Heart right ventricle (tissue), 16 donors: ENCODE data around the gene SLC6A7. TPM values are rescaled to one million over a fixed set of nuclear protein-coding genes. Genes with fewer than 3 reads are reported as not detected.
A peak's percentile ranks its signal among the peaks of the same experiment; 100 is the strongest.

ENCODE experiments used
- ATAC-seq, 8 donors: fragments of 200-7000 bp; cut with Tn5 transposase; one replicate each; pipeline ENCODE4 v1.9.1; 2020; ENCODE audit warnings: mild to moderate bottlenecking in 8 of 8, moderate library complexity in 8 of 8, moderate number of reproducible peaks in 1 of 8
- DNase-seq, 2 donors: peaks; one replicate each; pipeline ENCODE4 v3.0.0-alpha.2; 2020
- H3K27ac ChIP-seq, 10 donors: fragments of 200-600 bp; sonication (generic) in 2 of 10; one replicate each; pipeline versions ENCODE4 v1.5.0 to v1.8.0; 2020 to 2022; ENCODE audit warnings: mild to moderate bottlenecking in 3 of 10
- H3K27me3 ChIP-seq, 7 donors: fragments of 200-600 bp; one replicate each; pipeline ENCODE4 v1.8.0; 2021 to 2022; ENCODE audit warnings: mild to moderate bottlenecking in 2 of 7
- H3K36me3 ChIP-seq, 9 donors: fragments of 200-600 bp; sonication (generic) in 1 of 9; one replicate each; pipeline versions ENCODE4 v1.5.0 to v1.8.0; 2020 to 2022; ENCODE audit warnings: mild to moderate bottlenecking in 2 of 9
- H3K4me1 ChIP-seq, 9 donors: fragments of 200-600 bp; sonication (generic) in 1 of 9; one replicate each; pipeline versions ENCODE4 v1.5.0 to v1.8.0; 2020 to 2022; ENCODE audit warnings: mild to moderate bottlenecking in 4 of 9
- H3K4me3 ChIP-seq, 10 donors: fragments of 200-600 bp; sonication (generic) in 2 of 10; one replicate each; pipeline versions ENCODE4 v1.5.0 to v1.8.0; 2020 to 2022; ENCODE audit warnings: mild to moderate bottlenecking in 7 of 10, moderate library complexity in 2 of 10
- H3K9me3 ChIP-seq, 11 donors: fragments of 200-600 bp in 10 of 11; sonication (generic) in 2 of 11; one replicate each; pipeline versions ENCODE4 v1.5.0 to v1.8.0; 2013 to 2022; ENCODE audit warnings: mild to moderate bottlenecking in 2 of 11, control low read depth in 1 of 11, moderate library complexity in 1 of 11
- WGBS, 2 donors: extraction: QIAGEN DNeasy Blood & Tissue Kit; methylation state at CpG; one replicate each; pipeline ENCODE4 v1.1.7; 2013; ENCODE audit warnings: inconsistent platforms in 1 of 2; 5-methylcytosine and 5-hydroxymethylcytosine counted together
- intact Hi-C, 10 donors: fragments of 100-400 bp; cut with DNase I; formaldehyde crosslinking; loops; one replicate each; pipeline versions ENCODE4 v1.11.1 to v1.14.2; 2022
- polyA plus RNA-seq, 2 donors: library from polyadenylated mRNA; stranded (reverse); fragments of 200-250 nt; gene quantifications; one replicate each; pipeline ENCODE4 v1.2.3, GENCODE V29; 2013
- total RNA-seq, 10 donors: library from RNA; stranded (reverse); fragmentation: NEBNext Ultra II Directional in 3 of 10; extraction: Animal tissue kit (Norgen Biotek cat#: 25700) in 3 of 10; gene quantifications; one replicate each; pipeline versions ENCODE4 v1.2.1 to v1.2.4, GENCODE V29; 2021 to 2023
- TF ChIP-seq, protein P1 (sequence below), 9 donors: fragments of 200-600 bp; sonication (generic) in 2 of 9; IDR thresholded peaks; one replicate each; pipeline versions ENCODE4 v1.5.0 to v1.8.0; 2021 to 2022; ENCODE audit warnings: antibody characterized with exemption in 9 of 9, mild to moderate bottlenecking in 5 of 9, moderate library complexity in 1 of 9
- donor health status: Arrhythmogenic right ventricular cardiomyopathy.
- donor health status: ischemic (EF 13 %, LVEDD 7.1; RV severe dilation, severe dysfunction).
- donor health status: healthy with polysubstance abuse.
- donor health status: DM: no; HTN: yes; CAD: no.
- donor health status: DM: no; HTN: no; CAD: no.
- donor health status: ischemic (EF 25% LVEDD 6.9; RV normal size, moderate dysfunction).
- donor health status: ischemic (EF 25% LVEDD 5.7; RV mildly dilated, moderate dysfunction).
- donor health status: healthy.
- donor health status: DM: yes; HTN: yes; CAD: no.
- donor health status: Ischemic cardiomyopathy.
- donor health status: ischemic (EF 35%, LVEDD 5.7; RV mildly dilated, moderate dysfunction).
- donor health status: nonischemic (EF 11% LVEDD 7.7; RV severe dilation, severe dysfunction).
- donor health status: DM: yes; HTN: yes; CAD: no.
- donor health status: PGD.
- donor health status: ischemic (EF 29% LVEDD 5.4; RV normal size, mild dysfunction).
- donor health status: nonischemic (EF 23%, LVEDD 6.1; RV moderate dilation, normal function).

Gene SLC6A7
- total and polyA plus RNA-seq, 12 donors: not detected

DNA sequence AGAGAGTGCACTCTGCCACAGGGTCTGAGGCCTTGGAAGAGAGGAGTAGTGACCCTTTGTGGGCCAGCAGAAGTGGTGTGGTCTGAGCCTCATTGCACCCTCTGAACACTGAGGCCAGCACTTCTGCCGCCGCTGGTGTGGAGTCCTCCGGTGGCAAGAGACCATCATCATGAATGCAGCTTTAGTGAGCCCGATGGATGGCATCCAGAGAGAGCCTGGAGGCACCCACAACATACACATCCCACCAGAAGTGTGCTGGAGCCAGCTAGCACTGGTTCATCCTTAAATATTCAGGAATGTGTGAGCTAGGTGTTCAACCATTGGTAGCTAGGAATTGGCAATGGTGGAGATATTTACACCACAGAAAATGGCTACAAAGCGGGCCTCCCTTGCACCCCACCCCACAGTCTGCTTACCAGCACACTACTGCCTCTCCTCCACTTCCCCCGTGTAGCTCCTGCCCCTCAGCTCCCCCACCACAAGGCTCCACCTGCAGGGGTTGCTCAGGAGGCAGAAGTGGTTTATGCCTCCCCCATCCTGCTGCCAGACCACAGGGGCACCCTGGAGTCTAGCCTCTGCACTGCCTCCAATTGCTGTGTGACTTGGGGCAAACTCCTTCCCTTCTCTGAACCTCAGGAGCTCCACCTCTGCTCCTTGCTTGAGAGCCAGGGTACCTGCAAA lies 16.4 kb downstream of the SLC6A7 start:
- DNase-seq (no peak), ATAC-seq (no peak)
- no peak overlapping the region for H3K4me3 ChIP-seq
- TF ChIP-seq, protein P1, sequence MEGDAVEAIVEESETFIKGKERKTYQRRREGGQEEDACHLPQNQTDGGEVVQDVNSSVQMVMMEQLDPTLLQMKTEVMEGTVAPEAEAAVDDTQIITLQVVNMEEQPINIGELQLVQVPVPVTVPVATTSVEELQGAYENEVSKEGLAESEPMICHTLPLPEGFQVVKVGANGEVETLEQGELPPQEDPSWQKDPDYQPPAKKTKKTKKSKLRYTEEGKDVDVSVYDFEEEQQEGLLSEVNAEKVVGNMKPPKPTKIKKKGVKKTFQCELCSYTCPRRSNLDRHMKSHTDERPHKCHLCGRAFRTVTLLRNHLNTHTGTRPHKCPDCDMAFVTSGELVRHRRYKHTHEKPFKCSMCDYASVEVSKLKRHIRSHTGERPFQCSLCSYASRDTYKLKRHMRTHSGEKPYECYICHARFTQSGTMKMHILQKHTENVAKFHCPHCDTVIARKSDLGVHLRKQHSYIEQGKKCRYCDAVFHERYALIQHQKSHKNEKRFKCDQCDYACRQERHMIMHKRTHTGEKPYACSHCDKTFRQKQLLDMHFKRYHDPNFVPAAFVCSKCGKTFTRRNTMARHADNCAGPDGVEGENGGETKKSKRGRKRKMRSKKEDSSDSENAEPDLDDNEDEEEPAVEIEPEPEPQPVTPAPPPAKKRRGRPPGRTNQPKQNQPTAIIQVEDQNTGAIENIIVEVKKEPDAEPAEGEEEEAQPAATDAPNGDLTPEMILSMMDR (IDR thresholded peaks at IDR 0.05): no peak
- no peaks in the 10 kb centered on the region for H3K36me3 ChIP-seq
- no peaks in the 10 kb centered on the region for H3K9me3 ChIP-seq
- H3K27me3 ChIP-seq: peaks cover 0 to 7% (median 0%) of the 10 kb centered on the region in 7 donors
- intact Hi-C loops: no loop called here
- WGBS, 2 donors: 86 to 87% methylated on average over 6 of the region's 6 CpGs
- H3K4me1 ChIP-seq: peaks cover 0 to 14% (median 3%) of the 10 kb centered on the region in 9 donors
- no peak overlapping the region for H3K27ac ChIP-seq

DNA sequence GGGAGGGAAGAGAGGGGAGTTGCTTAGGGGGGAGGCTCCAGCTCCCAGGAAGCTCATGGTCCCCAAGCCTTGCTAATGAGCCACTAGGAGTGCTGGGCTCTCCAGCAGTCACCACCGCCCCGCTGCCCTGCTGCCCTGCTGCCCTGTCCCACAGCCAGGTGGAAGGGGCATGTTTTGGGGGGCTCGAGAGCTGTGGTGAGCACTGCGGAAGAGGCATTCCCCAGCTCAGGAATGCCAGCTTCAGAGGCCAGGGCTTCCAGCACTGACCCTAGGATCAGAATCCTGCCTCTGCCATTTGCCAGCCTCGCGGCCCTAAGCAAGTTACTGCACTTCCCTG lies 16.9 kb downstream of the SLC6A7 start:
- no peak overlapping the region for H3K27ac ChIP-seq
- WGBS, 2 donors: 94% methylated on average over 6 of the region's 6 CpGs
- no peak for ATAC-seq
- H3K9me3 ChIP-seq: no peaks in the 10 kb centered on the region
- TF ChIP-seq, protein P1 (IDR thresholded peaks at IDR 0.05): no peak
- no peaks in the 10 kb centered on the region for H3K36me3 ChIP-seq
- peaks cover 0 to 18% (median 8%) of the 10 kb centered on the region in 9 donors for H3K4me1 ChIP-seq
- DNase-seq: no peak
- H3K4me3 ChIP-seq: no peak overlapping the region
- H3K27me3 ChIP-seq: peaks cover 0 to 7% (median 0%) of the 10 kb centered on the region in 7 donors
- intact Hi-C loops: no loop called here

GRCh38 chr5:150208187-150209098 lies 18.6 kb downstream of the SLC6A7 start:
- no peaks in the 10 kb centered on the region for H3K9me3 ChIP-seq
- 72 to 78% methylated on average over 19 of the region's 19 CpGs for WGBS, 2 donors
- peak overlapping the region in 1 of 10 donors; percentile 47 for H3K27ac ChIP-seq
- intact Hi-C loops: no loop called here
- ATAC-seq: peak in 4 of 8 donors; percentile 20 to 53 (median 38)
- TF ChIP-seq, protein P1 (IDR thresholded peaks at IDR 0.05): no peak
- H3K36me3 ChIP-seq: no peaks in the 10 kb centered on the region
- H3K4me1 ChIP-seq: peaks cover 0 to 25% (median 10%) of the 10 kb centered on the region in 9 donors
- no peak overlapping the region for H3K4me3 ChIP-seq
- DNase-seq: no peak
- H3K27me3 ChIP-seq: peaks cover 0 to 7% (median 0%) of the 10 kb centered on the region in 7 donors

DNA sequence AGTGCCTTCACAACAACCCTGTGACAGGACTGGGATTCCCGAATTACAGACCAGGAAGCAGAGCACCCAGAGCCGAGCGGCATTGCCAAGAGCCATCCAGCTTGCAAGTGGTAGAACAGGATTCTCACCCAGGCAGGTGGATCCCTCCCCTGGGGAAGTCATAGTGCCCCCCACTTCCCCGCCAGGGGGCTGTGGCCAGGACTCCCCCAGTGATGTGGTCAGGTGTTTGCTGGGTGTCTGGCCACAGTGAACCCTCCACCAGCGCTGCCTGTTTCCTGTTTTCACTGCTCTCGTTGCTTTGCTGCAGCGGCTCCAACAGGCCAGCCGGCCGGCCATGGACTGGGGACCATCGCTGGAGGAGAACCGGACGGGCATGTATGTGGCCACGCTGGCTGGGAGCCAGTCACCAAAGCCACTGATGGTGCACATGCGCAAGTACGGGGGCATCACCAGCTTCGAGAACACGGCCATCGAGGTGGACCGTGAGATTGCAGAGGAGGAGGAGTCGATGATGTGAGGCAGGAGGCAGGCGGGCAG lies 19.3 kb downstream of the SLC6A7 start:
- peak overlapping the region in 1 of 10 donors; percentile 47 for H3K27ac ChIP-seq
- H3K27me3 ChIP-seq: peaks cover 0 to 7% (median 0%) of the 10 kb centered on the region in 7 donors
- peak overlapping the region in 1 of 10 donors; percentile 7 for H3K4me3 ChIP-seq
- H3K9me3 ChIP-seq: no peaks in the 10 kb centered on the region
- H3K36me3 ChIP-seq: no peaks in the 10 kb centered on the region
- TF ChIP-seq, protein P1 (IDR thresholded peaks at IDR 0.05): no peak
- peaks cover 0 to 31% (median 16%) of the 10 kb centered on the region in 9 donors for H3K4me1 ChIP-seq
- ATAC-seq (peak in 1 of 8 donors; percentile 35), DNase-seq (no peak)
- WGBS, 2 donors: 80 to 84% methylated on average over 21 of the region's 21 CpGs
- intact Hi-C loops: no loop called here
